Measurements from ENCODE around the gene RALGPS2. TPM values are rescaled to one million over a fixed set of nuclear protein-coding genes. Genes with fewer than 3 reads are reported as not detected.

Gene RALGPS2
- total and polyA plus RNA-seq, 9 donors = 23.1 to 40.1 (median 35.2) TPM

DNA sequence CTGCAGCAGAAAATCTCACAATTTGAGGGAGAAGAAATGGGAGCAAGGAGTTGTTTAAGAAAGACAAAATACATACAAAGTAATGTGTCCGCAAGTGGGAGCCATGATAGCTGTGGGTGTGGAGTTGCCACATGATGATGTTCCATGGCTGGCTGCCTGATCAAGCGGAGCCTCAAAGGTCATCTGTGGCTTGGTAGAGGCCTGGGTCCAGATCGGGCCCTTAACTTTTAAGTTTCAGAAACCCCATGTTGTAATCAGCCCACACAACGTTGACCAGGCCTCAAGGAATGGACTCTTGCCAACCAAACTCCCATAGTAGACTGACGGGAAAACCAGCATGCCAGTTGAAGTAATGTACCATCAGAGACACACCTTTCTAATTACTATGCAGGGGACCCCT is 210.6 kb downstream of the RALGPS2 start:
- DNase-seq = no peak
- Histone ChIP-seq H3K4me3 (ENCODE audit: low read length) (no peak overlapping the region), H3K9me3 (replicated peaks; ENCODE audit: control insufficient read depth, low read depth, low read length) (no peaks in the 10 kb centered on the region), H3K4me1 (ENCODE audit: control insufficient read depth, insufficient read depth, low read length) (peaks cover 49% of the 10 kb centered on the region), H3K27me3 (ENCODE audit: control insufficient read depth, insufficient read depth, low read length) (no peaks in the 10 kb centered on the region), H3K27ac (ENCODE audit: low read length) (no peak overlapping the region), H3K36me3 (ENCODE audit: control insufficient read depth, insufficient read depth, low read length) (no peaks in the 10 kb centered on the region)
- WGBS (ENCODE audit: insufficient coverage) = 58% methylated on average over 2 of the region's 5 CpGs

DNA sequence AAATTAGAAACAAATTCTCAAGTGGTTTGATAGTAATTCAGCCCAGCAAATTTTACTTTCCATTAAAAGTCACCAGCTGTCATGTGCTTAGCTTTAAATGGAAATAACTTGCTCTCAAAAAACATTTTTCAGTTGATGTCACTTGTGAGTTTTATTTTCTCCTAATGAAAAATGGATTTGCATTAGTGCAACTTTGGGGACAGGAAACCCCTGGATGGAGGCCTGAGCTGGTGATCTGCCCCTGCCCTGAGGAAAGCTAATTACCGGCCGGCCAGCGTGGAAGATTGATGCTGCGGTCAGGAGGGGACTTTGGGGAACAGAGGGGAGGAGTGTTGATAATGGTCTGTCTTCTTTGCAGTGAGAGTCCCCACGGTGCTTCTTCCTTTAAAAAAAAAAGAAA is 212.7 kb downstream of the RALGPS2 start:
- Histone ChIP-seq H3K36me3 (ENCODE audit: control insufficient read depth, insufficient read depth, low read length) (no peaks in the 10 kb centered on the region), H3K4me1 (ENCODE audit: control insufficient read depth, insufficient read depth, low read length) (peaks cover 56% of the 10 kb centered on the region), H3K27ac (ENCODE audit: low read length) (peak overlapping the region; percentile 98), H3K27me3 (ENCODE audit: control insufficient read depth, insufficient read depth, low read length) (peaks cover 2% of the 10 kb centered on the region), H3K9me3 (replicated peaks; ENCODE audit: control insufficient read depth, low read depth, low read length) (no peaks in the 10 kb centered on the region), H3K4me3 (ENCODE audit: low read length) (no peak overlapping the region)
- peak; percentile 95 for DNase-seq
- 3% methylated on average over 5 of the region's 5 CpGs for WGBS (ENCODE audit: insufficient coverage)

DNA sequence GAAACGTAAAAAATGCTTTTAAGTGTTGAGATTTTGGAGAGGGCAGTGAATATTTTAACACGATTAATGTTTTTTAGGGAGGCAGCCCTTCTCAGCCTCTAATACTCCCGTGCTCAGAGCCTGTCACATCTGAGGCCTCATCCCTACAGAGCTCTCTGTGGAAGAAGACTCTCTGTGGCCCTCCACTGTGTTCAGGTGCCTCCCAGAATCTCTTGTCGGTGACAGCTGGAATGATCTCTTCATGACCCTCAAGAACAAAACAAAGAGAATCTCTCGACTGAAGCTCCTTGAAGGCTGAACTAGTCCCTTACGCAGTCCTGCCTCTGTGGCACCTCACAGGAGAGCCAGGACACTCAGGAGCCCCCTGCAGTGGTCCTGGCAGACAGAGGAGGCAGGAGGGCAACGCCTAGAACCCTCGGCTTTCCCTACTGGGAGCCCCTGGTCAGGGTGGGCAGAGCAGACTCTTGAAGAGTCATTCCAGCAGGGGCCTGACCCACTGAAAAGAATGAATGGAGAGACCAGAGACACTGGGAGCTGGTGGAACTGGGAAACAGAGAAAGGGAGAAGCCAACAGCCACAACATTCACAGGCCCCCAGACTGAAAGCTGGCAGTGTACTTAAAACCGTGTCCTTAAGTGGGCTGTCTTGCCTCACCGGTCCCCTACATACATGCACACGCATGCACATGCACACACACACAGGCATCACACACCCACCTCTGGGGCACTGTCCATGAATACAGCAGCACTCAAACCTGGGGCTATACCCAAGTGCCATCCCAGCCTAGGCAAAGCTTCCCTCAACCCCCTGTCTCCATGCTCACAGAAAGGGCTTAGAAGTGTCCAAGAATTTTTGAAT is 213.3 kb downstream of the RALGPS2 start:
- Histone ChIP-seq H3K9me3 (replicated peaks; ENCODE audit: control insufficient read depth, low read depth, low read length) (no peaks in the 10 kb centered on the region), H3K36me3 (ENCODE audit: control insufficient read depth, insufficient read depth, low read length) (no peaks in the 10 kb centered on the region), H3K4me3 (ENCODE audit: low read length) (no peak overlapping the region), H3K27ac (ENCODE audit: low read length) (peak overlapping the region; percentile 98), H3K4me1 (ENCODE audit: control insufficient read depth, insufficient read depth, low read length) (peaks cover 55% of the 10 kb centered on the region), H3K27me3 (ENCODE audit: control insufficient read depth, insufficient read depth, low read length) (peaks cover 2% of the 10 kb centered on the region)
- DNase-seq = no peak
- WGBS (ENCODE audit: insufficient coverage) = 36% methylated on average over 9 of the region's 11 CpGs

- 18% methylated on average over 10 of the region's 10 CpGs for WGBS (ENCODE audit: insufficient coverage)
- no peak overlapping the region for H3K4me3 ChIP-seq (ENCODE audit: low read length)
- H3K4me1 ChIP-seq (ENCODE audit: control insufficient read depth, insufficient read depth, low read length) = peaks cover 49% of the 10 kb centered on the region
- DNase-seq = peak; percentile 97
- H3K27me3 ChIP-seq (ENCODE audit: control insufficient read depth, insufficient read depth, low read length) = peaks cover 2% of the 10 kb centered on the region
- no peaks in the 10 kb centered on the region for H3K36me3 ChIP-seq (ENCODE audit: control insufficient read depth, insufficient read depth, low read length)
- no peaks in the 10 kb centered on the region for H3K9me3 ChIP-seq (replicated peaks; ENCODE audit: control insufficient read depth, low read depth, low read length)
- H3K27ac ChIP-seq (ENCODE audit: low read length) = peak overlapping the region; percentile 98
These were observed 213.9 kb downstream of the RALGPS2 start for GRCh38 chr1:178938959-178939317.

- peak; percentile 98 for DNase-seq
- WGBS (ENCODE audit: insufficient coverage) = 16% methylated on average over 6 of the region's 15 CpGs
These were observed 214.5 kb downstream of the RALGPS2 start for GRCh38 chr1:178939338-178940067.

GRCh38 chr1:178940068-178940765 is 215.2 kb downstream of the RALGPS2 start:
- Histone ChIP-seq H3K36me3 (ENCODE audit: control insufficient read depth, insufficient read depth, low read length) (no peaks in the 10 kb centered on the region), H3K9me3 (replicated peaks; ENCODE audit: control insufficient read depth, low read depth, low read length) (no peaks in the 10 kb centered on the region), H3K4me3 (ENCODE audit: low read length) (no peak overlapping the region), H3K27me3 (ENCODE audit: control insufficient read depth, insufficient read depth, low read length) (peaks cover 2% of the 10 kb centered on the region), H3K4me1 (ENCODE audit: control insufficient read depth, insufficient read depth, low read length) (peaks cover 49% of the 10 kb centered on the region), H3K27ac (ENCODE audit: low read length) (peak overlapping the region; percentile 98)
- 40% methylated on average over 1 of the region's 7 CpGs for WGBS (ENCODE audit: insufficient coverage)
- no peak for DNase-seq

More at GRCh38 chr1:178939338-178940067, 214.5 kb downstream of the RALGPS2 start:
- H3K4me1 ChIP-seq (ENCODE audit: control insufficient read depth, insufficient read depth, low read length) = peaks cover 49% of the 10 kb centered on the region
- H3K27ac ChIP-seq (ENCODE audit: low read length) = peak overlapping the region; percentile 98
- no peaks in the 10 kb centered on the region for H3K9me3 ChIP-seq (replicated peaks; ENCODE audit: control insufficient read depth, low read depth, low read length)
- peaks cover 2% of the 10 kb centered on the region for H3K27me3 ChIP-seq (ENCODE audit: control insufficient read depth, insufficient read depth, low read length)
- H3K4me3 ChIP-seq (ENCODE audit: low read length) = no peak overlapping the region
- no peaks in the 10 kb centered on the region for H3K36me3 ChIP-seq (ENCODE audit: control insufficient read depth, insufficient read depth, low read length)

- no peak overlapping the region for H3K27ac ChIP-seq (ENCODE audit: low read length)
- H3K9me3 ChIP-seq (replicated peaks; ENCODE audit: control insufficient read depth, low read depth, low read length) = no peaks in the 10 kb centered on the region
- peaks cover 2% of the 10 kb centered on the region for H3K27me3 ChIP-seq (ENCODE audit: control insufficient read depth, insufficient read depth, low read length)
- H3K4me3 ChIP-seq (ENCODE audit: low read length) = no peak overlapping the region
- H3K36me3 ChIP-seq (ENCODE audit: control insufficient read depth, insufficient read depth, low read length) = no peaks in the 10 kb centered on the region
- WGBS (ENCODE audit: insufficient coverage) = 88% methylated on average over 10 of the region's 11 CpGs
- H3K4me1 ChIP-seq (ENCODE audit: control insufficient read depth, insufficient read depth, low read length) = peaks cover 52% of the 10 kb centered on the region
- DNase-seq = no peak
These were observed 216.2 kb downstream of the RALGPS2 start for GRCh38 chr1:178941261-178941689.

- no peak overlapping the region for H3K4me3 ChIP-seq (ENCODE audit: low read length)
- no peak for DNase-seq
- no peaks in the 10 kb centered on the region for H3K36me3 ChIP-seq (ENCODE audit: control insufficient read depth, insufficient read depth, low read length)
- 65% methylated on average over 13 of the region's 14 CpGs for WGBS (ENCODE audit: insufficient coverage)
- H3K4me1 ChIP-seq (ENCODE audit: control insufficient read depth, insufficient read depth, low read length) = peaks cover 51% of the 10 kb centered on the region
- no peaks in the 10 kb centered on the region for H3K9me3 ChIP-seq (replicated peaks; ENCODE audit: control insufficient read depth, low read depth, low read length)
- peaks cover 2% of the 10 kb centered on the region for H3K27me3 ChIP-seq (ENCODE audit: control insufficient read depth, insufficient read depth, low read length)
- H3K27ac ChIP-seq (ENCODE audit: low read length) = no peak overlapping the region
These were observed 216.8 kb downstream of the RALGPS2 start for GRCh38 chr1:178941849-178942248.

DNA sequence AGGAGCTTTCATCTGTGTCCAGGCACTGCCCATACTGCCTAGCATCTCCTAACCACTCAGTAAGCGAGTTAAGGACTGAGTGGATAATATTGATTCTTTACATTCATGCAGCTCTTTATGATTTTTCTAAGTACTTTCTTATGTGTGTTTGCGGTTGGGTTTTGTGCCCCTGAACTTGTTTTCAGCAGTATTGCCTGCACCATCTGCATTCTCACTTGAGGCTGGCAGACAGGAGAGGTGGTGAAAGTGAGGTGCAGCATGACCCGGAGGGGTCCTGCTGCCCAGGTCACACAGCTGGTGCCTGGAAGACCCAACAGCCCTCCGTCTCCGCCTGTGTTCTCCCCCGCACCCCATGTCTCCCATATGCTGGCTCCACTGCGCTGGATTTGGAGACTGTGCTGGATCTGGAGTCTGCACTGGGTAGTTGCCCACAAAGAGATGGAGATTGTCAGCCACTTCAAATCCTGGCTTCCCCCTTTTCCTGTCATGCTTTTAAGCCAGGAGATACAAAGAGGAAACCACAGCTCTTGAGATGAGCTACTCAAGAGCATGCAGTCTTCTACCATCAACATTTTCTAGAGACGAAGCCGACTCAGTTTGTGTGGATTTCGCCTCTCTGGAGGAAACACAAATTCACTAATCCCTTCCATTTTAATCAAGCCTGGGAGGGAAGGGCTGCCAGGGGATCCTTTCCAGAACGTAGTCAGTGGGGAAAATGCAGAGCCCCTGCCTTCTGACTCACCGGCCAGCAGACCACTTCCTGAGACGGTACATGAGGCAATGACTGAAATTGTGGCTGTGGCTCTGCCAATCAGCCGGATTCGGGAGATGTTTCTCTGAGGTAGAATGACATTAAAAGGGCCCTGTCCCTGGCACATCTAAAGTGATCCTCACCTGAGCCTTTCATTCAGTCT is 217.5 kb downstream of the RALGPS2 start:
- peak; percentile 69 for DNase-seq
- Histone ChIP-seq H3K36me3 (ENCODE audit: control insufficient read depth, insufficient read depth, low read length) (no peaks in the 10 kb centered on the region), H3K4me1 (ENCODE audit: control insufficient read depth, insufficient read depth, low read length) (peaks cover 51% of the 10 kb centered on the region), H3K27ac (ENCODE audit: low read length) (peak overlapping the region; percentile 31), H3K27me3 (ENCODE audit: control insufficient read depth, insufficient read depth, low read length) (peaks cover 2% of the 10 kb centered on the region), H3K4me3 (ENCODE audit: low read length) (no peak overlapping the region), H3K9me3 (replicated peaks; ENCODE audit: control insufficient read depth, low read depth, low read length) (no peaks in the 10 kb centered on the region)
- WGBS (ENCODE audit: insufficient coverage) = 17% methylated on average over 6 of the region's 15 CpGs

All from muscle of leg (tissue), 11 donors.